Suprapubic skin (tissue), 4 donors: ENCODE measurements around the gene SLC5A12. TPM values are rescaled to one million over a fixed set of nuclear protein-coding genes. Genes with fewer than 3 reads are reported as not detected.

Experiments used
- DNase-seq, 2 donors: peaks; one replicate each; pipeline ENCODE4 v3.0.0-alpha.2; 2019; ENCODE audit warnings: low spot score in 2 of 2
- H3K27ac ChIP-seq: fragments of 200-600 bp; sonication (generic); one replicate; pipeline ENCODE4 v1.5.1; 2019
- H3K27me3 ChIP-seq: fragments of 200-600 bp; sonication (generic); one replicate; pipeline ENCODE4 v1.5.1; 2019
- H3K36me3 ChIP-seq: fragments of 200-600 bp; sonication (generic); one replicate; pipeline ENCODE4 v1.5.1; 2019
- H3K4me1 ChIP-seq: fragments of 200-600 bp; sonication (generic); one replicate; pipeline ENCODE4 v1.5.1; 2019
- H3K4me3 ChIP-seq: fragments of 200-600 bp; sonication (generic); one replicate; pipeline ENCODE4 v1.5.1; 2019; ENCODE audit warnings: mild to moderate bottlenecking
- H3K9me3 ChIP-seq: fragments of 200-600 bp; sonication (generic); one replicate; pipeline ENCODE4 v1.5.1; 2019
- EP300 ChIP-seq: sonication (generic); formaldehyde crosslinking; IDR thresholded peaks from one replicate; pipeline ENCODE4 v1.6.1; 2017; ENCODE audit warnings: antibody characterized with exemption
- POLR2A ChIP-seq, 2 donors: fragments of 450-650 bp; IDR thresholded peaks; one replicate each; pipeline ENCODE4 v1.6.1; 2017; ENCODE audit warnings: antibody characterized with exemption in 2 of 2, mild to moderate bottlenecking in 2 of 2, moderate library complexity in 2 of 2
- POLR2AphosphoS5 ChIP-seq, 3 donors: sonication (generic); formaldehyde crosslinking; IDR thresholded peaks; one replicate each; pipeline ENCODE4 v1.6.1; 2017; ENCODE audit warnings: antibody characterized with exemption in 3 of 3
- WGBS: methylation state at CpG from one replicate; pipeline ENCODE4 v1.1.5; 2018; 5-methylcytosine and 5-hydroxymethylcytosine counted together
- total RNA-seq, 4 donors: library from RNA; depleted of rRNA; stranded (reverse); fragments of >200 nt; gene quantifications; one replicate each; pipeline ENCODE4 v1.1.0, GENCODE V29; 2016
- TF ChIP-seq, protein P1 (sequence below), 2 donors: fragments of 200-600 bp in 1 of 2; fragments of 450-650 bp in 1 of 2; sonication (generic) in 1 of 2; IDR thresholded peaks; one replicate each; pipeline ENCODE4 v1.5.1; 2016 to 2019; ENCODE audit warnings: antibody characterized with exemption in 2 of 2, mild to moderate bottlenecking in 1 of 2, moderate library complexity in 1 of 2

SLC5A12 gene
- total RNA-seq, 4 donors from 2014 or later, result not detected

DNA sequence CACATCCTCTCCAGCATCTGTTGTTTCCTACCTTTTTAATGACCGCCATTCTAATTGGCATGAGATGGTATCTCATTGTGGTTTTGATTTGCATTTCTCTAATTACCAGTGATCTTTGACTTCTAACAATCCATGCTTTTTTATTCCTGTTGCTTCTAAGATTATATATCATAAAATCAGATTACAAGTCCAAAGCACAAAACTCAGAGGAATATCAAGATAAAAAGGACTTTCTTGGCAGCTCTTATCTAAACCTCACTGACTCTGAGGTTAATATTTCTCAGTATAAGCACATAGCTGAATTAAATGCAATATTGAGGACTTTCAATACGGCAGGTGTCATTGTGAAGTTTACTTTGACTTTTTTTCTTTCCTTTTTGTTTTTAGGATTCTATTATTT, 11.4 kb downstream of the SLC5A12 start:
- TF ChIP-seq POLR2A (IDR thresholded peaks at IDR 0.05) (no peak), POLR2AphosphoS5 (IDR thresholded peaks at IDR 0.05) (no peak), EP300 (no peak)
- TF ChIP-seq, protein P1, sequence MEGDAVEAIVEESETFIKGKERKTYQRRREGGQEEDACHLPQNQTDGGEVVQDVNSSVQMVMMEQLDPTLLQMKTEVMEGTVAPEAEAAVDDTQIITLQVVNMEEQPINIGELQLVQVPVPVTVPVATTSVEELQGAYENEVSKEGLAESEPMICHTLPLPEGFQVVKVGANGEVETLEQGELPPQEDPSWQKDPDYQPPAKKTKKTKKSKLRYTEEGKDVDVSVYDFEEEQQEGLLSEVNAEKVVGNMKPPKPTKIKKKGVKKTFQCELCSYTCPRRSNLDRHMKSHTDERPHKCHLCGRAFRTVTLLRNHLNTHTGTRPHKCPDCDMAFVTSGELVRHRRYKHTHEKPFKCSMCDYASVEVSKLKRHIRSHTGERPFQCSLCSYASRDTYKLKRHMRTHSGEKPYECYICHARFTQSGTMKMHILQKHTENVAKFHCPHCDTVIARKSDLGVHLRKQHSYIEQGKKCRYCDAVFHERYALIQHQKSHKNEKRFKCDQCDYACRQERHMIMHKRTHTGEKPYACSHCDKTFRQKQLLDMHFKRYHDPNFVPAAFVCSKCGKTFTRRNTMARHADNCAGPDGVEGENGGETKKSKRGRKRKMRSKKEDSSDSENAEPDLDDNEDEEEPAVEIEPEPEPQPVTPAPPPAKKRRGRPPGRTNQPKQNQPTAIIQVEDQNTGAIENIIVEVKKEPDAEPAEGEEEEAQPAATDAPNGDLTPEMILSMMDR (IDR thresholded peaks at IDR 0.05), result no peak
- H3K9me3 ChIP-seq, result no peaks in the 10 kb centered on the region
- WGBS, result 89% methylated on average over 2 of the region's 2 CpGs
- no peak overlapping the region for H3K27ac ChIP-seq
- no peaks in the 10 kb centered on the region for H3K36me3 ChIP-seq
- H3K4me1 ChIP-seq, result no peaks in the 10 kb centered on the region
- DNase-seq, result no peak
- H3K4me3 ChIP-seq, result no peak overlapping the region
- no peaks in the 10 kb centered on the region for H3K27me3 ChIP-seq

DNA sequence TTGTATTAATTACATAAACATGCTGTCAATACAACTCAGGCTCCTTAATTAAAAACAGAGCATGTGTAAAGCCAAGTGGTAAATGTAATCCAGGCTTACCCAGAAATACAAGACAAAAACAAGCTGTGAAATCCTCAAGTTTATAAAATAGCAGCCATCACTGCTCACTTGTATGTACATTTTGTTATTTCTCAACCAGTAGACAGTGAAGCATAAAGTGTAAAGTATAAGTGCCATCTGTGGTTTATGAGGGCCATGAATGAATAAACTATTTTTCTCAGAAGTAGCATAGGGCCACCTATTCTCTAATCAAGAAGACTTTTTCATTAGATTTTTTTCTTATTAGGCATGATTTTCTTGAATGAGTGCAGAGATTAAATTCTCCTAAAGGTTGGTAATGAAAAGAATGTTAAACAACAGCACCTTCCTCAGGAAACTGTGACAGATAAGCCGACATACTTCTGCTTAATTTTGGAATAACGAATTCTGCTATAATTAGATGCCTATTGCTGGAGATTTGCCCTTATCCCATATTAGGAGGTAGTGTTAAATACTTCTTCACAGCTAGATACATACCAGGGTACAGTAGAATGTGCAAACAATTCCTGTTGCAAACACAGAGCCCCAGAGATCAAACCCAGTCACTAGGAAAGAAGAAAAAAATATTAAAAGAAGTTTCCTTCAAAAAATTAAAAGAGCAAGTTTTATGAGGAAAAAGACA, 13.0 kb downstream of the SLC5A12 start:
- Histone ChIP-seq H3K4me3 (no peak overlapping the region), H3K9me3 (no peaks in the 10 kb centered on the region), H3K4me1 (no peaks in the 10 kb centered on the region), H3K36me3 (no peaks in the 10 kb centered on the region), H3K27ac (no peak overlapping the region), H3K27me3 (no peaks in the 10 kb centered on the region)
- no peak for DNase-seq
- TF ChIP-seq, protein P1 (IDR thresholded peaks at IDR 0.05), result no peak
- TF ChIP-seq POLR2A (IDR thresholded peaks at IDR 0.05), result no peak
- no peak for TF ChIP-seq POLR2AphosphoS5 (IDR thresholded peaks at IDR 0.05)
- no peak for TF ChIP-seq EP300
- WGBS, result 49% methylated on average over 2 of the region's 2 CpGs

DNA sequence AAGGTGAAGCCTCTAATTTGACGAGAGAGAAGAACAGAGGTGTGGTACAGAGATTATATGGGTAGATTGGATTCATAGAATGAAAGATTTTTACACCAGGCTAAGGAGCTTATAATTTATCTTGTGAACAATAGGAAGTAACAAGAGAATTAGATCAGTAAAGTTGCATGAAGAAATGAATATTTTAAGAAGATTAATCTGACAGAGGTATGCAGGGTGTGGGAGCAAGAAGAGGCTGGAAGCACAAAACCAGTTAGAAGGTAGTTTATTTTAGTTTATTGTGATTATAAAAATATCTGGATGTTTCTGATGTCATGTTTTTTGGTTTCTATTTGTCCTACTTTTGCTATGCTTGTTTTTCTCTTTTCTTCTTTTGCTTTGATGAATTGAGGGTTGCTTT, 15.7 kb downstream of the SLC5A12 start:
- H3K36me3 ChIP-seq, result no peaks in the 10 kb centered on the region
- no peaks in the 10 kb centered on the region for H3K27me3 ChIP-seq
- 67% methylated on average over 1 of the region's 1 CpG for WGBS
- no peak for DNase-seq
- no peaks in the 10 kb centered on the region for H3K4me1 ChIP-seq
- H3K4me3 ChIP-seq, result no peak overlapping the region
- TF ChIP-seq POLR2AphosphoS5 (IDR thresholded peaks at IDR 0.05) (no peak), EP300 (no peak), POLR2A (IDR thresholded peaks at IDR 0.05) (no peak)
- TF ChIP-seq, protein P1 (IDR thresholded peaks at IDR 0.05), result no peak
- no peak overlapping the region for H3K27ac ChIP-seq
- H3K9me3 ChIP-seq, result no peaks in the 10 kb centered on the region

DNA sequence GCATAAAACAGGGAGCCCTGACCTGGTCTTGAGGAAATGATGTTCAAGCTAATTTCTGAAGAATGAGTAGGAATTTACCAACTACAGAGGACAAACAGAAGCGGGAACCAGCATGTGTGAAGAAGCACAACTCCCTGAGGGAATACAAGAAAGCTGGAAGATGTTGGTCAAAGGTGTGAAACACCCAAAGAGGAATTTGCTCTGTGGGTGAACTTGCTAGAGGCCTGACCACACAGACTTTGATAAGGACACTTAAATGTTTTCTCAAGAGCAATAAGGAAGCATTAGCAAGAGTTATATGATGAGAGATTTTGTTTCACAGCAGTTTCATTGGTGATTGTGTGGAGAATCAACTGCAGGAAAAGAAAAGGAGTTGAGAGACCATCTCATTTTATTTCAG, 17.6 kb downstream of the SLC5A12 start:
- no peaks in the 10 kb centered on the region for H3K27me3 ChIP-seq
- no peak overlapping the region for H3K4me3 ChIP-seq
- WGBS, result 94% methylated on average over 1 of the region's 1 CpG
- no peaks in the 10 kb centered on the region for H3K36me3 ChIP-seq
- no peak overlapping the region for H3K27ac ChIP-seq
- no peaks in the 10 kb centered on the region for H3K4me1 ChIP-seq
- no peaks in the 10 kb centered on the region for H3K9me3 ChIP-seq
- TF ChIP-seq, protein P1 (IDR thresholded peaks at IDR 0.05), result no peak
- no peak for TF ChIP-seq POLR2A (IDR thresholded peaks at IDR 0.05)
- no peak for TF ChIP-seq EP300
- TF ChIP-seq POLR2AphosphoS5 (IDR thresholded peaks at IDR 0.05), result no peak
- no peak for DNase-seq

DNA sequence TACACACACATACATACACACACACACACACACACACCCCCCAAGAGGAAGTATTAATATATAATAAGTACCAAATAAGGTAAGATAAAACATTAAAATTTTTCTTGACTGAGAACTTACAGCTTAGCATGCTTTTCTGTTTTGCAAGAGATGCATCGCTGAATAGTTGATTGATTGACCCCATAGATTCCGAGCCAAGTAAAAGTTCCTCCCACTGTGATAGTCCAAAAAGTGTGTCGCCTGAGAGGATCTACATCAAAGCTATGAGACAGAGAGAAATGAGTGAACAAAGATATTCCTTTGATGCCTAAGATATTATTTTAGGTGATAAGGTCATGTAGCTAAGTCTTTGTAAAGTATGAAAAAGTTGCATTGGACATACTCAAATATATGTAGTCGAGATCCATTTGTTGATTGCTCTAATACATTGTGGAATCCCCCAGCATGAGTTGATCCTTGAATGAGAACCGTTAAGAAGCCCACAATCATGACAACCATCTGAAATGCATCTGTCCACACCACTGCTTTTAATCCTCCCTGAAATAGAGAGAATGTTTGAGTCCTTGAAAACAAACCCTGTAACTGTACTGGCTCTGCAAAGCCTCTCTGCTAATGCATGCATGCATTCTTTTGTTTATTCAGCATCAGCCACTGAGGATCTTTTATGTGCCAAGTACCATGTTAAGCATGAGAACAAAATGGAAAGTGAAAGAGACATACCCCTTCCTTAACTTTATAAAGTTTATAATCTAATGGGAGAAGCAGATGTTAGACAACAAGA, 18.3 kb downstream of the SLC5A12 start:
- H3K9me3 ChIP-seq, result no peaks in the 10 kb centered on the region
- H3K4me1 ChIP-seq, result no peaks in the 10 kb centered on the region
- no peak for TF ChIP-seq POLR2AphosphoS5 (IDR thresholded peaks at IDR 0.05)
- TF ChIP-seq, protein P1 (IDR thresholded peaks at IDR 0.05), result no peak
- no peak for TF ChIP-seq POLR2A (IDR thresholded peaks at IDR 0.05)
- TF ChIP-seq EP300, result no peak
- DNase-seq, result no peak
- 84% methylated on average over 5 of the region's 5 CpGs for whole genome bisulfite sequencing
- no peaks in the 10 kb centered on the region for H3K36me3 ChIP-seq
- H3K4me3 ChIP-seq, result no peak overlapping the region
- no peak overlapping the region for H3K27ac ChIP-seq
- H3K27me3 ChIP-seq, result no peaks in the 10 kb centered on the region
